Osteoblast (primary cell): ENCODE results near the gene UBE2Z. TPM values are rescaled to one million over a fixed set of nuclear protein-coding genes. Genes with fewer than 3 reads are reported as not detected.

Source experiments
- DNase-seq: peaks from one replicate; pipeline ENCODE4 v3.0.0; 2011; ENCODE audit warnings: low spot score, mixed read lengths; ENCODE audit not compliant: insufficient read length; ENCODE audit errors: missing footprints
- H2AFZ ChIP-seq: 2 replicates; pipeline ENCODE4 v1.6.0; 2011; ENCODE audit warnings: mild to moderate bottlenecking, low read length
- H3K27ac ChIP-seq: 2 replicates; pipeline ENCODE4 v1.5.1; 2011; ENCODE audit warnings: mild to moderate bottlenecking, low read depth, low read length, moderate library complexity
- H3K27me3 ChIP-seq: 2 replicates; pipeline ENCODE4 v1.6.0; 2012; ENCODE audit warnings: mild to moderate bottlenecking, control low read depth, inconsistent platforms, low read length, moderate library complexity; ENCODE audit not compliant: insufficient read depth
- H3K36me3 ChIP-seq: 2 replicates; pipeline ENCODE4 v1.5.1; 2011; ENCODE audit warnings: mild to moderate bottlenecking, low read length, control low read depth, moderate library complexity; ENCODE audit not compliant: insufficient read depth
- H3K4me1 ChIP-seq: 2 replicates; pipeline ENCODE4 v1.5.1; 2011; ENCODE audit warnings: mild to moderate bottlenecking, low read length, control low read depth, moderate library complexity; ENCODE audit not compliant: insufficient read depth
- H3K4me2 ChIP-seq: 2 replicates; pipeline ENCODE4 v1.6.0; 2011; ENCODE audit warnings: mild to moderate bottlenecking, low read length; ENCODE audit not compliant: insufficient read depth
- H3K4me3 ChIP-seq: fragments of 200-600 bp; sonication (generic); 3 replicates; pipeline ENCODE4 v1.5.1; 2012; ENCODE audit warnings: mild to moderate bottlenecking, low read length, inconsistent platforms; ENCODE audit not compliant: insufficient read depth
- H3K79me2 ChIP-seq: 2 replicates; pipeline ENCODE4 v1.6.0; 2012; ENCODE audit warnings: mild to moderate bottlenecking, low read length, control low read depth, inconsistent platforms; ENCODE audit not compliant: insufficient read depth
- H3K9me3 ChIP-seq: 2 replicates; pipeline ENCODE4 v1.5.1; 2011; ENCODE audit warnings: low read depth, low read length, control low read depth
- H4K20me1 ChIP-seq: 2 replicates; pipeline ENCODE4 v1.6.0; 2012; ENCODE audit warnings: mild to moderate bottlenecking, low read length, control low read depth; ENCODE audit not compliant: insufficient read depth
- CTCF ChIP-seq: IDR thresholded peaks from 2 replicates; pipeline ENCODE4 v1.5.1; 2011; ENCODE audit warnings: mild to moderate bottlenecking, low read depth, low read length, moderate library complexity; ENCODE audit errors: extremely low read depth
- total RNA-seq: library from RNA; depleted of rRNA; stranded (reverse); fragments of >200 nt; gene quantifications from 2 replicates; pipeline ENCODE4 v1.2.3, GENCODE V29; 2012

Gene UBE2Z
- total RNA-seq, 1 donor, result 98.8 TPM

DNA sequence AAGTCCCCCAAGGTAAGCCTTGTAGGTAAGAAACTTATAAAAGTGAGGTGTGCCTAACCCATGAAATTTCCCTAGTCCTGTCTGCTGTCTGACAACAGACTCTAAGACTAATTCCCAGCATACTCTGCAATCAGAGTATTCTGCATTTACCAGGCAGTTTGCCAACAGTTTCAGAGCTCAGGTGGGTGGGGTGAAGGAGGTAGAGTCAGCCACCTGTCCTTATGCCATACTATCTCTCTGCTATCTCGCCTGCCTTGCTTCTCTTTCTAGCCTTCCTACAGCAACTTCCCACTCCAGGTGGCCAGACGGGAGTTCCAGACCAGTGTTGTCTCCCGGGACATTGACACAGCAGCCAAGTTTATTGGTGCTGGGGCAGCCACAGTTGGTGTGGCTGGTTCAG is 13.3 kb upstream of the UBE2Z start:
- H2AFZ ChIP-seq, result no peak overlapping the region
- no peak for TF ChIP-seq CTCF
- H3K27me3 ChIP-seq, result no peaks in the 10 kb centered on the region
- no peaks in the 10 kb centered on the region for H3K9me3 ChIP-seq
- H3K27ac ChIP-seq, result no peak overlapping the region
- no peak overlapping the region for H3K4me2 ChIP-seq
- DNase-seq, result no peak
- peaks cover 27% of the 10 kb centered on the region for H3K36me3 ChIP-seq
- peaks cover 25% of the 10 kb centered on the region for H3K79me2 ChIP-seq
- H4K20me1 ChIP-seq, result no peaks in the 10 kb centered on the region
- peaks cover 14% of the 10 kb centered on the region for H3K4me1 ChIP-seq
- H3K4me3 ChIP-seq, result no peak overlapping the region

GRCh38 chr17:48901241-48901640 is 7.0 kb upstream of the UBE2Z start:
- TF ChIP-seq CTCF, result no peak
- Histone ChIP-seq H3K79me2 (no peaks in the 10 kb centered on the region), H3K27me3 (no peaks in the 10 kb centered on the region), H3K9me3 (no peaks in the 10 kb centered on the region), H3K27ac (no peak overlapping the region), H2AFZ (no peak overlapping the region), H3K4me1 (peaks cover 4% of the 10 kb centered on the region), H4K20me1 (no peaks in the 10 kb centered on the region), H3K36me3 (peaks cover 13% of the 10 kb centered on the region), H3K4me3 (no peak overlapping the region), H3K4me2 (no peak overlapping the region)
- peak; percentile 76 for DNase-seq

GRCh38 chr17:48903401-48903800 is 4.8 kb upstream of the UBE2Z start:
- peaks cover 6% of the 10 kb centered on the region for H3K79me2 ChIP-seq
- H3K4me3 ChIP-seq, result no peak overlapping the region
- H3K27me3 ChIP-seq, result no peaks in the 10 kb centered on the region
- no peak overlapping the region for H3K4me2 ChIP-seq
- H3K4me1 ChIP-seq, result peaks cover 10% of the 10 kb centered on the region
- no peak overlapping the region for H3K27ac ChIP-seq
- no peak overlapping the region for H2AFZ ChIP-seq
- TF ChIP-seq CTCF, result no peak
- H3K36me3 ChIP-seq, result peaks cover 2% of the 10 kb centered on the region
- H4K20me1 ChIP-seq, result no peaks in the 10 kb centered on the region
- no peak for DNase-seq
- no peaks in the 10 kb centered on the region for H3K9me3 ChIP-seq

DNA sequence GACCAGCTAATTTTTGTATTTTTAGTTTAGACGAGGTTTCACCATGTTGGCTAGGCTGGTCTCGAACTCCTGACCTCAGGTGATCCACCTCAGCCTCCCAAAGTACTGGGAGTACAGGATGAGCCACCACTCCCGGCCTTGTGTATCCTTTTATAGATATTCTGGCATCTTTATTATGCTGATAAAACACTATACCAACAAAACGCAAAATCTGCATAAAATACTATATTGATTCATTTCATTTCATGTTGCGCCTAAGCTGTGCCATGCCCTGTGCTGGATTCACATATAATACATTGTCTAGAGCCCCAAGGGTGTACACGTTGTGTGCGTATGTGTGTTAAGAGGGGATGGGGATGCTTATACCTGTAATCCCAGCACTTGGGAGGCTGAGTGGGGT is 3.8 kb upstream of the UBE2Z start:
- H3K27me3 ChIP-seq, result no peaks in the 10 kb centered on the region
- H3K36me3 ChIP-seq, result no peaks in the 10 kb centered on the region
- TF ChIP-seq CTCF, result no peak
- peaks cover 16% of the 10 kb centered on the region for H3K79me2 ChIP-seq
- H3K4me1 ChIP-seq, result peaks cover 10% of the 10 kb centered on the region
- no peak for DNase-seq
- no peak overlapping the region for H3K4me2 ChIP-seq
- H4K20me1 ChIP-seq, result peaks cover under 1% of the 10 kb centered on the region
- no peak overlapping the region for H3K4me3 ChIP-seq
- H2AFZ ChIP-seq, result no peak overlapping the region
- no peaks in the 10 kb centered on the region for H3K9me3 ChIP-seq
- no peak overlapping the region for H3K27ac ChIP-seq
